GM18870 (cell line): ENCODE measurements around the gene RCE1.
A peak's percentile ranks its signal among the peaks of the same experiment; 100 is the strongest.
"Not testable (repeated sequence)": the region's sequence is repeated elsewhere in the genome, so short reads cannot be mapped to it uniquely, and the experiment has no call there.

Experiments used
- ATAC-seq: cut with Tn5 transposase; IDR thresholded peaks from one replicate; pipeline ENCODE4 v1.9.1; 2021; ENCODE audit warnings: moderate library complexity; ENCODE audit not compliant: unreplicated experiment

Gene RCE1

GRCh38 chr11:66842896-66843775 is at the start of gene RCE1:
Gene RCE1 (plus strand): TSS chr11:66843441. CDS start chr11:66843456, 15 bp downstream.
- ATAC-seq = peak; percentile 72

- not testable (repeated sequence) for ATAC-seq
Measured at GRCh38 chr11:66799815-66800214, 43.4 kb upstream of the RCE1 start.

- ATAC-seq = no peak
Measured at GRCh38 chr11:66800720-66801428, 42.4 kb upstream of the RCE1 start.

- ATAC-seq = no peak
Measured at GRCh38 chr11:66809592-66809991, 33.6 kb upstream of the RCE1 start.

- no peak for ATAC-seq
Measured at GRCh38 chr11:66810576-66811185, 32.6 kb upstream of the RCE1 start.

GRCh38 chr11:66814678-66815077 is 28.6 kb upstream of the RCE1 start:
- no peak for ATAC-seq

- no peak for ATAC-seq
Measured at GRCh38 chr11:66815646-66816045, 27.6 kb upstream of the RCE1 start.

- ATAC-seq = no peak
Measured at GRCh38 chr11:66818231-66818955, 24.8 kb upstream of the RCE1 start.

- ATAC-seq = no peak
Measured at GRCh38 chr11:66820381-66820780, 22.9 kb upstream of the RCE1 start.

GRCh38 chr11:66820901-66821300 is 22.3 kb upstream of the RCE1 start:
- ATAC-seq = no peak

GRCh38 chr11:66823700-66824099 is 19.5 kb upstream of the RCE1 start:
- no peak for ATAC-seq

GRCh38 chr11:66824573-66824972 is 18.7 kb upstream of the RCE1 start:
- ATAC-seq = not testable (repeated sequence)

- ATAC-seq = no peak
Measured at GRCh38 chr11:66834539-66834845, 8.7 kb upstream of the RCE1 start.

GRCh38 chr11:66834943-66835342 is 8.3 kb upstream of the RCE1 start:
- no peak for ATAC-seq

GRCh38 chr11:66835768-66836405 is 7.4 kb upstream of the RCE1 start:
- no peak for ATAC-seq

- ATAC-seq = no peak
Measured at GRCh38 chr11:66840317-66841091, 2.7 kb upstream of the RCE1 start.

GRCh38 chr11:66841861-66842260 is 1.4 kb upstream of the RCE1 start:
- no peak for ATAC-seq

- no peak for ATAC-seq
Measured at GRCh38 chr11:66842501-66842895, 743 bp upstream of the RCE1 start.

GRCh38 chr11:66843776-66844495 is 695 bp downstream of the RCE1 start:
- ATAC-seq = no peak
